Neural cell (in vitro differentiated cells): ENCODE measurements around the gene RPGRIP1L.

Experiments
- CTCF ChIP-seq: fragments of 450-650 bp; IDR thresholded peaks from 2 replicates; pipeline ENCODE4 v1.5.1; 2014; ENCODE audit warnings: antibody characterized with exemption, mild to moderate bottlenecking, moderate library complexity; ENCODE audit not compliant: poor library complexity, severe bottlenecking
- MXI1 ChIP-seq: fragments of 450-650 bp; conservative IDR thresholded peaks from 2 replicates; pipeline ENCODE4 v1.6.1; 2014; ENCODE audit warnings: antibody characterized with exemption, mild to moderate bottlenecking; ENCODE audit not compliant: poor library complexity, severe bottlenecking
- TAF1 ChIP-seq: IDR thresholded peaks from 2 replicates; pipeline ENCODE4 v1.6.1; 2012; ENCODE audit warnings: low read depth

GRCh38 chr16:53715023-53715384, 11.3 kb upstream of the RPGRIP1L start:
- TF ChIP-seq CTCF = no peak
- TF ChIP-seq MXI1 = no peak
- no peak for TF ChIP-seq TAF1
